Thyroid gland (tissue), 4 donors: ENCODE data around the gene ARFGAP2.

Experiments
- CTCF ChIP-seq, 6 experiments: fragments of 200-600 bp in 3 of 6; fragments of 450-650 bp in 3 of 6; sonication (generic) in 3 of 6; IDR thresholded peaks; one replicate each; pipeline ENCODE4 v1.5.1; 2016 to 2019; ENCODE audit warnings: antibody characterized with exemption in 6 of 6, mild to moderate bottlenecking in 2 of 6, inconsistent platforms in 1 of 6, moderate library complexity in 1 of 6
- POLR2A ChIP-seq, 2 donors: fragments of 450-650 bp; IDR thresholded peaks; one replicate each; pipeline ENCODE4 v1.6.1; 2017; ENCODE audit warnings: antibody characterized with exemption in 2 of 2, mild to moderate bottlenecking in 2 of 2, moderate library complexity in 1 of 2

- TF ChIP-seq CTCF (IDR thresholded peaks at IDR 0.05) (no peak), POLR2A (IDR thresholded peaks at IDR 0.05) (no peak)
Measured at GRCh38 chr11:47155879-47156278, 20.8 kb downstream of the ARFGAP2 start.
